HG03460 (cell line): ENCODE measurements around the gene IST1.
A peak's percentile ranks its signal among the peaks of the same experiment; 100 is the strongest.

Source experiments
- ATAC-seq: cut with Tn5 transposase; IDR thresholded peaks from one replicate; pipeline ENCODE4 v1.9.1; 2021; ENCODE audit not compliant: unreplicated experiment

IST1 gene

DNA sequence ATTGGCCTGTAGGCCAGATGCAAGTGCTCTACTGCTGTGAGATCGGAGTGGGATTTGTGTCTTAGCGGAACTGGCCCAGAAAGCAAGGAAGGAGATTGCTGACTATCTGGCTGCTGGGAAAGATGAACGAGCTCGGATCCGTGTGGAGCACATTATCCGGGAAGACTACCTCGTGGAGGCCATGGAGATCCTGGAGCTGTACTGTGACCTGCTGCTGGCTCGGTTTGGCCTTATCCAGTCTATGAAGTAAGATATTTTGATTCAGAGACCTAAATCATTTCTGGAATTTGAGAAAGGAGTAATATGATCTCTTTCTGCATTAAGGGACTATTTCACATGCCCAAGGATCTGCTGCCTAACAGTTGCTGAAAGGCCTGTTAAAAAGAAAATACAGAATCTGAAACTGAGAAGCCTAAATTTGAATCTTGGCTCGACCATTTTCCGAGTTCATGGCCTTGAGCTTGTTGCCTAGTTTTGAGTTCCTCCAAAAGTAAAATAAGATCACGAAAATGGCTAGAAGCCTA lies 21.1 kb downstream of the IST1 start:
- no peak for ATAC-seq

GRCh38 chr16:71917900-71918299 lies 22.6 kb downstream of the IST1 start:
- no peak for ATAC-seq

- peak; percentile 93 for ATAC-seq
Observed at GRCh38 chr16:71919035-71919434, 23.7 kb downstream of the IST1 start.

DNA sequence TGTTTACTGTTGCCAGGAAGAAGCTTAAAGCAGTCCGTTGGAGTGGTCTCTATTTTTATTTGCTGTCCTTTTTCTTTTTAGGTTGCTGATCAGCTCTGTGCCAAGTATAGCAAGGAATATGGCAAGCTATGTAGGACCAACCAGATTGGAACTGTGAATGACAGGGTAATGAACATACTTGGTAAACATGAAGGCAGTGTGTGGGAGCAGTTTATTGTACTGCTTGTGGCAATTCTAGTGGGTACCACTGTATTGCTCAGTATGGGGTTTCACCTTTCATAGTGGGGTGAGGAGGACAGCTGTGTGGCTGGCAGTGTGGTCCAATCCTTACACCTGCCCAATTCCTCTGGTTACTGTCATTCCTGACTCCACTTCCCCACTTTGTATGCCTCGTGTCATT lies 25.3 kb downstream of the IST1 start:
- ATAC-seq = no peak

- no peak for ATAC-seq
Observed at GRCh38 chr16:71923941-71924690, 28.8 kb downstream of the IST1 start.

- ATAC-seq = no peak
Observed at GRCh38 chr16:71924710-71925109, 29.4 kb downstream of the IST1 start.

DNA sequence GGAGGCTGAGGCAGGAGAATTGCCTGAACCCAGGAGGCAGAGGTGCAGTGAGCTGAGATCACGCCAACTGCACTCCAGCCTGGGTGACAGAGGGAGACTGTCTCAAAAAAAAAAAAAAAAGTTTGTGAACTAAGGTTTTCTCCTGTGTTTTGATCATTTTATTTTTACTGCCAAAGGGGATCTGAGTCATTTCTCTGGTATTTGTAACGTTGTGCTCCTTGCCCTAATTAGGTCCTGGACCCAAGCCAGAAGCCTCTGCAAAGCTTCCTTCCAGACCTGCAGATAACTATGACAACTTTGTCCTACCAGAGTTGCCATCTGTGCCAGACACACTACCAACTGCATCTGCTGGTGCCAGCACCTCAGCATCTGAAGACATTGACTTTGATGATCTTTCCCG lies 32.1 kb downstream of the IST1 start:
- no peak for ATAC-seq

- ATAC-seq = no peak
Observed at GRCh38 chr16:71927787-71928186, 32.5 kb downstream of the IST1 start.

- no peak for ATAC-seq
Observed at GRCh38 chr16:71929048-71929447, 33.7 kb downstream of the IST1 start.

- no peak for ATAC-seq
Observed at GRCh38 chr16:71930013-71930563, 34.8 kb downstream of the IST1 start.

DNA sequence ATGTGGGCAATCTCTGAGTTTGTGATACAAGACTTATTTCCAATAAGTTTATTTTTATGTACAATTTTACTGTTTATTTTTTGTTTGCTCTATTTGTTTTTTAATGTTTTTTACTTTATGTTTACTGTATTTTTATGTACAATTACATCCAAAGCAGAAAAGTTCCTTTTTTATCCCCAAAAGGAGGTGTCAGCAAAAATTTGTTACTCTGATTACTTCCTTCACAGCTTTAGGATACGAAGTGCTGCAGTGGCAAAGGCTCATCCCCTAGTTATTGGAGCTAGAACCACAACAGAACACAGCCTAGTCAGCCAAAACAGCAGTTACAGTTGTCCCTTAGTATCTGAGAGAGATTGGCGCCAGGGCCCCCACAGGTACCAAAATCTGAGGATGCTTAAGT lies 35.7 kb downstream of the IST1 start:
- ATAC-seq = no peak

- no peak for ATAC-seq
Observed at GRCh38 chr16:71931599-71931998, 36.3 kb downstream of the IST1 start.

DNA sequence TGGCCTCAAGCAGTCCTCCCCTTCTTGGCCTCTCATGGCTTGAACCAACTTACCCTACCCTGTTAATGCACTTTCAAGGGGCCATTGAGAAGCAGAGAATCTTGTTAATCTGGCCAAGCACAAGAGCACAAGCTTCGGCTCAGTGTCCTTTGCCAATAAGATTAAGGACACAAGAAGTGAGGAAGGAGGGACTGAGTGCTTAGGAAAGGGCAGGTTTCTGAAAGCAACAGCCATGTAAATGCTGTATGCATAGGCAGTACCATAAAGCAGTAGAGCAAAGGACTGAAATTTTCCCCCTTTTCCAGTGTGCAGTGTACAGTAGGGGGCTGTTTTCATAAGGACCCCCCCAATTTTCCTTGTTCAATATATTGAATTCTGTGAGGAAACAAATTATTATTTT lies 37.7 kb downstream of the IST1 start:
- ATAC-seq = no peak

- no peak for ATAC-seq
Observed at GRCh38 chr16:71933913-71934695, 38.8 kb downstream of the IST1 start.

DNA sequence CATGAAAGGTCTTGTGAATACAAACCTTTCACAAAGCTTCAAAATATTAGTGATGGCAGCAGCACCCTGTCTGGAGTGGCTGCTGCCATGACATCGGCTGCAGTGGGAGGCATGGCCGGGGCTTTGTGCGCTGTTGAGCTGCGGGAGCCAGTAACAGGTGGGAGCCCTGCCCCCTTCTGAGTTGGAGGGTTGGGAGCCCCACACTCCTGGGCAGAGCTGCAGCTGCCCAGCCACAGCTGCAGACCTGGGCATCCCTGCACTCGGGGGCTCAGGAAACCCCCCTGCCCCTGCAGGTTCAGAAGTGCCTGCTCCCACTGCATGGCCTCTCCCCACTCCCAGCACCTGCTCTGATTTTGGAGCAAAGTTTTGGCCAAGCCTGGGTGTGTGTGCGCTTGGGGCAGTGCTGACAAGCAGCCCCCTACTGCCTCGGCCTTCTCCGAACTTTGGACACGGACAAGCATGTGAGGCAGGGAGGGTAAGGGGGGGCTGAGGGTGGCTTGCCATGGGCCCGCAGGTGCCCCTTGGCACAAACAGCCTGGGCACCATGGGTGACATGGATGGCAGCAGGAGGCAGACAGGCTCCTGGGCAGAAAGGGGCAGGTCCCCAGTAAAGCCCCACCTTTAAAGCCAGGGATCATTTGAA lies 42.7 kb downstream of the IST1 start:
- no peak for ATAC-seq

DNA sequence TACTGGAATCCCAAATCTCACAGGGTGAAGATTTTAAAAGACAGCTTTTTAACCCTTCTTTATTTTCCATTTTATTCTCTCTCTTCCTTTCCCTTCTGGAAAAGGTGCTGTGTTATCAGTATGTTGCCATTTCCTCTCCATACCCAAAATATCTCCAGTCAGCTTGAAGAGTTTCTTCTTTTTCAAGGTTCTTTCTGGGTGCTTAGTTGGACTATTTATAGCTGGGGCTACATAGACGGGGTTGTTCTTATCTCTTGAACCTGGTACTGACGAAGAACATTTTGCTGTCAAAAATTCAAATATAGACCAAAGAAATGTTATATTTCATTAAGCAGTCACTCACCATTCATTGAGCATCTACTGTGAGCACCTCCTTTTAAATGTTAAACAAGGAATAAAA lies 48.6 kb downstream of the IST1 start:
- ATAC-seq = no peak

DNA sequence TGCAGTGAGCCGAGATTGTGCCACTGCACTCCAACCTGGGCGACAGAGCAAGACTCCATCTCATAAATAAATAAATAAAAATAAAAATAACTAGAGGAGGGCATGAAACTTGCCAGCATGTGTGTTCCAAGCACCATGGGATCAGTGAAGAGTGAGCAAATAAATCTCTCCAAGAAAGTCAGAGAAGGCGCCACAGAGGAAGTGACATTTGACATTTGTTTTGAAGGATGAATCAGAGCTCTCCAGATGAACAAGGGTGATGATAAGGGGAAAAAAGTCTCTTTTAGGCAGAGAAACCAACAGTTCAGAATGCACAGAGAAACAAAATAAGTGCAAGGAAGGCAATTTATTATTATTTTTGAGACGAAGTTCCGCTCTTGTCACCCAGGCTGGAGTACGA lies 50.3 kb downstream of the IST1 start:
- ATAC-seq = no peak

DNA sequence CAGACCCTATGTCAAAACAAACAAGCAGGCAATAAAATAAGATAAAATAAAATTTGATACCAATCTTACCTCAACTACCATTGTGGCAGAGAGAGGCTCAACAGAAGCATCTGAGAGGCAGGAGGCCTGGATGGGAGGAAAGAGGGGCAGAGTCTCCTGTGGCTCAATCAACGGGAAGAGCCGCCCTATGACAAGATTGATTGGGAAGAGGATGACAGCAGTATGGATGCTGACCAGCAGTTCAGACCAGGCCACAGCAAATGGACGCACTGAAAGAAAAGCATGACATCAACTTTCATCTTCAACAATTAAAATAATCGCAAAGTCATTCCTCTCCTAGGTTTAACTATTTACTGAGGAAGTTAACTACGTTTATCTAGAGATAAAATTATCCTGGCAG lies 57.5 kb downstream of the IST1 start:
- ATAC-seq = no peak

GRCh38 chr16:71954180-71954579 lies 58.8 kb downstream of the IST1 start:
- ATAC-seq = no peak

- no peak for ATAC-seq
Observed at GRCh38 chr16:71954699-71955195, 59.4 kb downstream of the IST1 start.

DNA sequence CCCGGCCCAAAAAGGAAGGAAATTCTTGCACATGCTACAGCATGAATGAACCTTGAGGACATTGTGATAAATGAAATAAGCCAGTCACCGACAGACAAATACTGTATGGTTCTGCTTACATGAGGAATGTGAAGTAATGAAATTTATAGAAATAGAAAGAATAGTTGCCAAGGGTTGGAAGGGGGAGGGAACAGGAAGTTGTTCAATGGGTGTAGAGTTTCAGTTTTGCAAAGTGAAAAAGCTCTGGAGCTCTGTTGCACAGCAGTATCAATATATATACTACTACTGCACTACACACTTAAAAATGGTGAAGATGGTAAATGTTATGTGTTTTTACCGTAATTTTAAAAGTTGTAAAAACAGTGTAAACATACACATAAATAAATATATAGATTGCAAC lies 61.2 kb downstream of the IST1 start:
- no peak for ATAC-seq
